NCI-H1436 (cell line): ENCODE measurements around the gene ZNF521.
"Not testable (repeated sequence)": the region's sequence is repeated elsewhere in the genome, so short reads cannot be mapped to it uniquely, and the experiment has no call there.

Experiments
- DNase-seq: peaks from one replicate; lab custom pipeline; 2025; lab: John Stamatoyannopoulos, UW

Gene ZNF521

DNA sequence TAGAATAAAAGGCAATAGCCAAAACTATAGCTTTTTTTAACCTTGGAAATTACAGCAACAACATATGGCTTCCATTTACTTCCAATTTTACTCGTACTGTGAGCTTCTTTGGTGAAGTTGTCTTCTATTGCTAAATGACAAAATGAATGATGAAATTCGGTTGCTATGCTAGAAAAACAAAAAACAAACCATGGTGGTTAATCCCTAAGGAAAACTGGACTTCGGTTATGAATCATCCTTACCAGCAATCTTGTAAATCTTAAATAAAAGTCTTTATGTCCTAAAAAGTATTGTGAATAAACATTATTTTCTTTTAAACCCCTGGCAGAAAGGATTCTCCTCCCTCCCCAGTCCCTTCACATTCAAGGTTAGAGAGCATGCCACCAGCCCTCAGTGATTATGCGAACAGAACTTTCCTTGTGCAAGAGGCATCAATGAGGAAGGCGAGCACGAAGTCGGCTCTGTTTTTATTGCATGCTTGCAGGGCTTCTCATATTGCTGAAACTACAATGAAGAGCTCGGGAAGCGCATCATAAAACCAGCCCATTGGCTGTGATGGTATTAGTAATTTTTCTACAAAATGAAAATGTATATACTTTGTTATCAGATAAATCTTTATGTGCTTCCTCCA is 62.9 kb downstream of the ZNF521 start:
- no peak for DNase-seq

GRCh38 chr18:25288340-25288938 is 63.5 kb downstream of the ZNF521 start:
- DNase-seq = no peak

GRCh38 chr18:25287106-25287505 is 64.9 kb downstream of the ZNF521 start:
- DNase-seq = no peak

- peak; percentile 1 for DNase-seq
Measured at GRCh38 chr18:25284861-25285550, 67.0 kb downstream of the ZNF521 start.

DNA sequence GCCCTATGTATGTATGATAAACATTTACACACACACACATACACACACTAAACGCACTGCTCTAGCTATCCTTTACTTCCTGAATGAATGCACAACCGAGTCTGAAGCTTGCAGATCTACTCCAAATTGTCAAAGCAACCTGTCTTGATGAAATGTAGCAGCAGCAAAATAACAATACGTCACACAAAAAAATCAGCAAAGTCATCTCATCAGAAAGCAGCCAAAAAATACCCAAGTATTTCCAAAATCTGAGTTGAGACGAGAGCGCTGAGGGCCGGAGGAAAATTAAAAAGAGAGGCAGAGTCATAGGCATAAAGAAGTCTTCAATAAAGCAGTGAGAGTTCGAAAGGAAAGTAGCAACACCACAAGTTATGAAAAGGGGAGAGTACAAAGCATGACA is 67.7 kb downstream of the ZNF521 start:
- DNase-seq = no peak

DNA sequence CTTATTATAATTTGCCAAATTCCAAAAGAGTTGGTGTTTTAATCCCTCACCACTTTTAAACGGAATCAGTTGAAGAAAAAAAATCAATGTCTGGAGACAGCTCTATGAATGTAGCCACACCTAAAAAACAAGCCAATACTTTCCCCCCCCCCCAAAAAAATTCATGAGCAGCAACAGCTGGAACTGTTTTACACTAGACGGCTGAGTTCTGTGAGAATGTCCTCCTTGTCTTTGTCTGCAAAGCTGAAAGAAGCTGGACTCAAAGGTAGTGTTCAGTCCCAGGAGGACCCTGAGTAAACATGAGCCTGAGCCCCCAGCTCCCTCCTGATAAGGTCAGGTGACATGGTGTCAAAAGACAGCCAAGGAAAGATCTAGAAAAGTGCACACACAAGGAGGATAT is 68.2 kb downstream of the ZNF521 start:
- no peak for DNase-seq

GRCh38 chr18:25282896-25283703 is 68.9 kb downstream of the ZNF521 start:
- DNase-seq = no peak

DNA sequence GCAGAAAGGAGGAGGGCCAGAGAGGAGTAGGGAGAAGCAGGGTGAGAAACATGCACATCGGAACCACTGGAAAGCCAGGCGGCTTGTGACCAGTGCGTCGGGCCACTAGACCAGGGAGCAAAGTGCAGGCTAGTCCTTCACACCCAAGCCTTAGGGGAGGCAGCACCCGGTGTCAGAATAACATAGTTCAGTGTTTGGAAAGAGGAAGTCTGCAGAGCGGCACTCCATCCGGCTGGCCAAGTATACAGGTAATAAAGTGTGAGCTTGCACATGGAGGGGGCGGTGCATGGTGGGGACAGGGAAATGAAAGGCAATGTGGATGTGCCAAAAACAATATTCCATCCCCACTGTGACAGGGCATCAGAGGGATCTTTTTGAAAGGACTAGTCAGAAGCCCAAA is 69.7 kb downstream of the ZNF521 start:
- DNase-seq = no peak

DNA sequence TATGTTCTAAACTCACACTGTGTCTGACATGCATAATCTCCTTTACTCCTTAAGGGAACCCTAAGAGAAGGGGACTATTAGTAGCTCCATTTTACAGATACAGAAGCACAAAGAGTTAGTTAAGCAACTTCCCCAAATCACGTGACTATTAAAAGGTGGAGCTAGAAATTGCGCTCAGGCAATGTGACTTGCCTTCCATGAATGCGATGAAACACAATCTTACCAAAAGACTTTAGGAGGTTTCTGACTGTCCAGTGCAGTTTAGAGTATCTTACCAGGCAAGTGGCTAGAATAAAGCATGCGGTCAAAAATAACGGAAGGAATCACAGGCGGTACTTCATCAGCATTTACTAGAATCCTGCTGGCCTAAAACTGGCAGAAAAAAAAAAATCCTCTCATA is 70.4 kb downstream of the ZNF521 start:
- DNase-seq = no peak

GRCh38 chr18:25279961-25280360 is 72.0 kb downstream of the ZNF521 start:
- no peak for DNase-seq

DNA sequence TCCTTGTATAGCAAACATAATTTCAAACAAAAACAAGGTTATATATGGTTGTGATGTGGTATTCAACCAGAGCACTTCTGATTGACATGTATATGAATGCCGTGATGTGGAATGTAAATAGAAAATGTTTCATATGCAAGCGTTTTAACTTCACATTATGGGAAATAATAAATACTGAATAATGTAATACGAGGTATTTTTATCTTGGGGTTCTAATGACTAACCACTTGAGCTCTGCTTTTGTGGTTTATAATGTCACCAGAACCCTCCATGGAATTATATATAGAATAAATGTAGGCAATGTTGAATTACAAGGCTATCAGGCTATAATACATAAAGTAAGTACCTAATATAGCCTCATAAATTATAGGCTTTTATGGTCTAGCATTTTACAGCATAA is 72.4 kb downstream of the ZNF521 start:
- DNase-seq = no peak

DNA sequence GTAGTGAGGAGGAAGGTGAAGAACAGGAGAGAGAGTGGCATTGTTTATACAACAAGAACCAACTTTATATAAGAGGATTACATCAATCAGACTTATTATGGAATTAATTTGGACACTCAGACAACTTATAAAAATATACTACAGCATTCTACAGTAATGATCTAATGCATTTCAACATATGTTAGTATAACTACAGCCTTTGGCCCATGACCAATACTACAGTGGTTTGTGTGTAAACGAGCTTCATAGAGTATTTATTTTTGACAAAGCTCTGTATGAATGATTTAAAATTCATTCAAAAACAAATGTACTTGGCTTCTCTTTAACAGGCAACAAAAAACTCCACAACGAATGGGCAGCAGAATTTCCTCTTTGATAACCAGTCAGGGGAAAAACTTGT is 72.8 kb downstream of the ZNF521 start:
- no peak for DNase-seq

DNA sequence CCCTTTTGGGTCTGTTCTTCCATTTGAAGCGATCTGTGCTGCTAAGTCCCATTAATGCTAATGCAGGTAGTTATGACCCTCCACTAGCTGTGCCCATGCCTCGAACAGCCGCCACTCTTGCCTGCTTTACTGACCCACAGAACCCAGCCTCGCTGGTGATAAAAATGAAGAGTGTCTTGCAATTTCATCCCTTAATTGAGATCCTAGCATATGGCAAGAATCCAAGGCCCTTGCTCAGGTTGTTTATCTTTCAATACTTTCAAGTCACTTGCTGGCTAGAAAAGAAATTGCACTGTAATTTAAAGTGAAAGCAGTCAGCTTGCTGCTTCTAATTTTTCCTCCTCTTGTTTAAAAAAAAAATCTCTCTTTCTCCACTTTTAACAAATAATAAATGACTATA is 73.6 kb downstream of the ZNF521 start:
- no peak for DNase-seq

DNA sequence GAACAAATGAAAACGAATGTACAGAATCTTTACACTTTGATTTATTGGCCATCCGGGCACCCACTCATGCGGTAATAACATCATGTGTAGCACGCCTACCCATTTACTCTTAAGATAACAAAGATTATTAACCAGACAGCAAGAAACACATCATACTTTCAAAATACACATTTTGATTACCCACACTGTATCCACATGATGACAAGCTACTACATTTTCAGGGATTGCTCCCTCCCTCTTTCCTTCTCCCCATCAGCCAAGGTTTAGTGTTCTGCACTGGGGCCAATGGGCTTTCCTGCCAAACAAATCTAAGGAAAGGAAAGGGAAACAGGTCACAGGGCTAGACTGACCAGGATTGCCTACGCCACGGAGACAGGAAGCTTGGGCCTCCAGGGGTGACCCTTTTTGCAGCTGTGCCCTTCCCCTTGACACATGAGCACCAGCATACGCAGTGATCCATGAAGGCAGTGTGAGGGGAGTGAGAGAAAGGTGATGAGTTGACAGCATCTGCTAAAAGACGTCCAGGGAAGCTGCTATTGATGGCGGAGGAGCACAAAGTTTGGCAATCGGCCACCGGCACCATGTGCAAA is 76.5 kb downstream of the ZNF521 start:
- no peak for DNase-seq

- DNase-seq = no peak
Measured at GRCh38 chr18:25274926-25275325, 77.0 kb downstream of the ZNF521 start.

DNA sequence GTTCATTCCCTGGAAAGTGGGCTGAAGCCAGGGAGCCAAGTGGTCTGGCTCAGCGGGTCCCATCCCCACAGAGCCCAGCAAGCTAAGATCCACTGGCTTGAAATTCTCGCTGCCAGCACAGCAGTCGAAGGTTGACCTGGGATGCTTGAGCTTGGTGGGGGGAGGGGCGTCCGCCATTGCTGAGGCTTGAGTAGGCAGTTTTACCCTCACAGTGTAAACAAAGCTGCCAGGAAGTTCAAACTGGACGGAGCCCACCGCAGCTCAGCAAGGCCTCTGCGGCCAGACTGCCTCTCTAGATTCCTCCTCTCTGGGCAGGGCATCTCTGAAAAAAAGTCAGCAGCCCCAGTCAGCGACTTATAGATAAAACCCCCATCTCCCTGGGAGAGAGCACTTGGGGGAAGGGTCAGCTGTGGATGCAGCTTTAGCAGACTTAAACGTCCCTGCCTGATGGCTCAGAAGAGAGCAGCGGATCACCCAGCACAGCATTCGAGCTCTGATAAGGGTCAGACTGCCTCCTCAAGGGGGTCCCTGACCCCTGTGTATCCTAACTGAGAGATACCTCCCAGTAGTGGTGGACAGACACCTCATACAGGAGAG is 84.9 kb downstream of the ZNF521 start:
- DNase-seq = not testable (repeated sequence)

- DNase-seq = no peak
Measured at GRCh38 chr18:25262920-25263319, 89.0 kb downstream of the ZNF521 start.

GRCh38 chr18:25261768-25262167 is 90.2 kb downstream of the ZNF521 start:
- DNase-seq = no peak

- no peak for DNase-seq
Measured at GRCh38 chr18:25256439-25256838, 95.5 kb downstream of the ZNF521 start.

- DNase-seq = no peak
Measured at GRCh38 chr18:25253779-25254178, 98.2 kb downstream of the ZNF521 start.

GRCh38 chr18:25253136-25253535 is 98.8 kb downstream of the ZNF521 start:
- DNase-seq = no peak

DNA sequence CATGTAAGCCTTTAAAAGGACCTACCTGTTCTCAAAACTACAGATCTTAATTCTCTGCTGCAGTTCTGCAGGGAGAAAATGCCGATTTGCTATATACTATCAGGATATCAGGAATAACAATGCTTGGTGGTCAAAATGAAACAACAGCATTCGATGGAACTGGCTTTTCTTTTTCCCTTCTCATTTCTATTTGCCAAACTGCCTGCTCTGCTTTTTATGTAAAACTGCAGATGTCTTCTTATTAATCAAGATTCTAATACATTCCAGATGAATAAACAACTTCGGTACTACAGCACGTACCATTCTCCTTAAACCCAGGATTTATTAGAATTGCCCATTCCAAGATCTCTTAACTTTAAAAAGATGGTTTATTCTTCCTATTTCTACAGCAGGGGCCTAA is 100.9 kb downstream of the ZNF521 start:
- DNase-seq = no peak
